Suprapubic skin (tissue), 4 donors: ENCODE data around the gene ATXN7.

Experiments used
- POLR2A ChIP-seq, 2 donors: fragments of 450-650 bp; IDR thresholded peaks; one replicate each; pipeline ENCODE4 v1.6.1; 2017; ENCODE audit warnings: antibody characterized with exemption in 2 of 2, mild to moderate bottlenecking in 2 of 2, moderate library complexity in 2 of 2
- POLR2AphosphoS5 ChIP-seq, 3 donors: sonication (generic); formaldehyde crosslinking; IDR thresholded peaks; one replicate each; pipeline ENCODE4 v1.6.1; 2017; ENCODE audit warnings: antibody characterized with exemption in 3 of 3
- TF ChIP-seq, protein P1 (sequence below), 2 donors: fragments of 200-600 bp in 1 of 2; fragments of 450-650 bp in 1 of 2; sonication (generic) in 1 of 2; IDR thresholded peaks; one replicate each; pipeline ENCODE4 v1.5.1; 2016 to 2019; ENCODE audit warnings: antibody characterized with exemption in 2 of 2, mild to moderate bottlenecking in 1 of 2, moderate library complexity in 1 of 2

GRCh38 chr3:63909431-63909830 is 45.8 kb downstream of the ATXN7 start:
- no peak for TF ChIP-seq POLR2A (IDR thresholded peaks at IDR 0.05)
- TF ChIP-seq, protein P1, sequence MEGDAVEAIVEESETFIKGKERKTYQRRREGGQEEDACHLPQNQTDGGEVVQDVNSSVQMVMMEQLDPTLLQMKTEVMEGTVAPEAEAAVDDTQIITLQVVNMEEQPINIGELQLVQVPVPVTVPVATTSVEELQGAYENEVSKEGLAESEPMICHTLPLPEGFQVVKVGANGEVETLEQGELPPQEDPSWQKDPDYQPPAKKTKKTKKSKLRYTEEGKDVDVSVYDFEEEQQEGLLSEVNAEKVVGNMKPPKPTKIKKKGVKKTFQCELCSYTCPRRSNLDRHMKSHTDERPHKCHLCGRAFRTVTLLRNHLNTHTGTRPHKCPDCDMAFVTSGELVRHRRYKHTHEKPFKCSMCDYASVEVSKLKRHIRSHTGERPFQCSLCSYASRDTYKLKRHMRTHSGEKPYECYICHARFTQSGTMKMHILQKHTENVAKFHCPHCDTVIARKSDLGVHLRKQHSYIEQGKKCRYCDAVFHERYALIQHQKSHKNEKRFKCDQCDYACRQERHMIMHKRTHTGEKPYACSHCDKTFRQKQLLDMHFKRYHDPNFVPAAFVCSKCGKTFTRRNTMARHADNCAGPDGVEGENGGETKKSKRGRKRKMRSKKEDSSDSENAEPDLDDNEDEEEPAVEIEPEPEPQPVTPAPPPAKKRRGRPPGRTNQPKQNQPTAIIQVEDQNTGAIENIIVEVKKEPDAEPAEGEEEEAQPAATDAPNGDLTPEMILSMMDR (IDR thresholded peaks at IDR 0.05), result no peak
- TF ChIP-seq POLR2AphosphoS5 (IDR thresholded peaks at IDR 0.05), result no peak
